Frontal cortex (tissue), 4 donors: ENCODE results near the gene LRRC32. TPM values are rescaled to one million over a fixed set of nuclear protein-coding genes. Genes with fewer than 3 reads are reported as not detected.
"Not testable (repeated sequence)": the region's sequence is repeated elsewhere in the genome, so short reads cannot be mapped to it uniquely, and the experiment has no call there.

Experiments
- DNase-seq, 2 donors: peaks; one replicate each; pipeline ENCODE4 v3.0.0; 2012; ENCODE audit warnings: low spot score in 2 of 2
- FAIRE-seq: peaks from 2 replicates; lab custom pipeline; 2012; peaks lifted over from hg19 to GRCh38; lab: Jason Lieb, UNC
- total RNA-seq: library from RNA; depleted of rRNA; stranded (reverse); fragments of >200 nt; gene quantifications from one replicate; pipeline ENCODE4 v1.2.3, GENCODE V29; 2014
- donor health status: control.
- donor health status: control.
- donor health status: control.

LRRC32 gene
- total RNA-seq, 1 donor from 2014 or later, result 0.41 TPM

DNA sequence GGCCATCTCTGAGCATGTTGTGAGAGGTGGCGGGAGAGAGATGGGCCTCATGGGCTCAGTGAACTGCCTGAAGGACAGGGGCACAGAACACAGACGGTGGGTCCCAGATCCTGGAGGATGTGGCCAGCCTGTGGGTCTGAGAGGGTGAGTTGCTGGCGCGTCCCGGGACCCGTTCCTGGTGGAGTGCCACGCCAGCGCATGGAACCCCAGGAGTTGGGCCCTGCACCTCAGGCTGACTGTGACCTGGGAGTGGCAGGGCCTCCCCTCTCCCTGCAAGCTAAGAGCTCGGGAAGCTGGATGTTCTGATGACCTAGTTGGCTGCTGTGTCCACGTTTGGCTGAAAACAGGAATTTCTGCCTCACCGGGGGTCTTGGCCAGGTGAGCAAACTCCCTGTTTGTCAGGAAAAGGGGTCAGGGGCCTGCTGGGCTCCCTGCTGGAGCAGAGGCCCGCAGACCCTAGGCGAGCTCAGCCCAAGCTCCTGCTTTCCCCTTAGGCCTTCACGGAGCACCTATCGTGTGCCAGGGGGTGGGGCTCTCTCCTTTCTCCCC lies 15.0 kb downstream of the LRRC32 start:
- FAIRE-seq (no peak), DNase-seq (no peak)

DNA sequence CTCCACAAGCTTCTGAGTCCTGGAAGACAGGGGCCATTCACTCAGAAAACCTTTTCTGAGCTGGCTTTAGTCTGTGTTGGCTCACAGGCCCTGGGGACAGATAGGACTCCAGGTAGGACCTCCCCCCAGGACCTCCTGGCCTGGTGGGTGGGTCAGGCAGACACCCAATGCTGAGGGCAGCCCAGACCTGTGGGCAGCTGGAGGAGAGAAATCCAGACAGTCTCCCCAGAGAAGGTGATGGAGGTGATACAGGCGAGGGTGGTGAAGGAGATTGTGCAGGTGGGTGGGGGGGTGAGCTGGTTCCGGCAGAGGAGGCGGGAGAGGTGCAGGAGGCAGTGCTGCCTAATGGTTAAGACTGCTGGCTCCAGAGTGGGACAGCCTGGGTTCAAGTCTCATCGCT lies 15.6 kb downstream of the LRRC32 start:
- no peak for FAIRE-seq

DNA sequence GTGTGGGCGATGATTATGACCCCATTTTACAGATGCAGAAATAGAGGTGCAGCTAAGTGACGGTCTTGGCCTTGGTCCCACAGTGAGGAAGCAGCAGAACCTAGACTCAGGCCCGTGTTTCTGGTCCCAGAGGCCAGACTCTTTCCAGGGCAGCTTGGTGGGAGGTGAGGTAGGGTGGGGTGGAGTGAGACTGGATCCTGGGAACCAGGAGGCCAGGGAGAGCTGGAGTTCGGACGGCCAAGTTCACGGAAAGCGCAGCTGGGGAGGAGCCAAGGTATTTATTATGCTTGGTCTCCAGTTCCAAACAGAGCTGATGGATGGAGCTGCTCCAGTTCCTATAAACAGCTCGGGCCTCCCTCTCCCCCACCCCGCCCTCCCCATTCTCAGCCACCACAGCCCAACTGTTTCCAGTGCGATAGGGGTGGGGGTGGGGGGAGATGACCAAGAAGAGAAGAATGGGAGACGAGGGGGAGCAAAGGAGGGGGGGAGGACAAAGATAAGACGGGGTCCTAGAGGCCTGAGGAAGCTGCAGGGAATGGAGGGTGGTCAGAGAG lies 16.2 kb downstream of the LRRC32 start:
- DNase-seq (no peak), FAIRE-seq (no peak)

More for the DNA sequence above, 15.6 kb downstream of the LRRC32 start:
- no peak for DNase-seq

DNA sequence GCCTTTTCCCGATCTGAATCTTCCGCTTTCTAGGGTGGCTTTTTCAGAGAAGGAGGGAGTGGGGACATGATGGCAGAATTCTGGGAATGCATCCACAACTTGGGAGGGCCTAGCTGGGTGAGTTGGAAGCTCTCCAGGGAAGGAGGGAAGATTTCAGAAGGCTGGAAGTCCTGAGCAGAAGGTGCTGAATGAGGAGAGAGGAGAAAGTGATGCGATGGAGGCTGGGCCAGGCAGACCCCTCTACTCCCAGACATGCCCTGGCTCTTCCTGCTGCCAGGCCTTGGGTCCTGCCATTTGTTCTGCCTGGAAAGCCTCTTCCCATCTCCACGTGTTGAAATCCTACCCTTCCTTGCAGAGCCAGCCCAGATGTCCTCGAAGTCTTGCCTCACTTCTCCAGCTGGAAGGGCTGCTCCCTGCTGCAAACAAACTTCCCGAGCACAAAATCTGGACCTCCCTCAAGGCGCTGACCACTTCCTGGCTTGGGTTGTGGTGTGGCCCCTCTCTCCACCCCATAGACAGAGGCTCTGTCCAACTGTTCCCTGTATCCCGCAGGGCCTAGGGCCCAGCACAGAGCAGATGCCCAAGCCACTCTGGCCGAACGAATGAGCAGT lies 16.8 kb downstream of the LRRC32 start:
- DNase-seq, result no peak
- FAIRE-seq, result no peak

DNA sequence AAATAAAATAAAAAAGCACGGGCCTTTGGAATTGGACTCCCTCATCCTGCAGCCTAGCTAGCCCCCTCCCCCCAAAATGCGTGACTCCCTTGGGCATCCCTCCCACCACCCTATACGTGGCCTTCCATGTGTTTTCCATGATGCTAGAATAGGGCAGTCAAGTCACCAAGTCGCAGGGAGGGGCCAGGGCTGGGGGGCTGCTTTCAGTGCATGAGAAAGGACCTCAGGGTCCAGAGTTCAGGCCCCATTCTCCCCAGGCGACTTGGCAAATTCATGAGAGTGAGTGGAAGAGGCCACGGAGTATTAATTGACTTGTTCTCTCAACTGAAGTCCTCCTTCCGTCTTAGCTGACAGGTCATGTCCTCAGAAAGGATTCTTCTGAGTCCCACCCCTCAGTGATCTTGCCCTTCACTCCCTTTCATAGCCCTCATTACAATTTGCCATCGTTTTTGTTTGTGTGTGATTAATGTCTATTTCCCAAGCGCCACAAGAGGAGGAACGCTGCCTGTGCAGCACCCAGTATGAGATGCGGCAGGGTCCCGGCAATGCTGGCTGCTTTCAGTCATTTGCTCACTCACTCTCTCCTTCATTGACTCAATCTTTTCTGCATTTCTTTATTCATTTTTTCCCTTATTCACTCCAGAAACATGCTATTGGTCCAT lies 17.4 kb downstream of the LRRC32 start:
- DNase-seq (no peak), FAIRE-seq (no peak)

DNA sequence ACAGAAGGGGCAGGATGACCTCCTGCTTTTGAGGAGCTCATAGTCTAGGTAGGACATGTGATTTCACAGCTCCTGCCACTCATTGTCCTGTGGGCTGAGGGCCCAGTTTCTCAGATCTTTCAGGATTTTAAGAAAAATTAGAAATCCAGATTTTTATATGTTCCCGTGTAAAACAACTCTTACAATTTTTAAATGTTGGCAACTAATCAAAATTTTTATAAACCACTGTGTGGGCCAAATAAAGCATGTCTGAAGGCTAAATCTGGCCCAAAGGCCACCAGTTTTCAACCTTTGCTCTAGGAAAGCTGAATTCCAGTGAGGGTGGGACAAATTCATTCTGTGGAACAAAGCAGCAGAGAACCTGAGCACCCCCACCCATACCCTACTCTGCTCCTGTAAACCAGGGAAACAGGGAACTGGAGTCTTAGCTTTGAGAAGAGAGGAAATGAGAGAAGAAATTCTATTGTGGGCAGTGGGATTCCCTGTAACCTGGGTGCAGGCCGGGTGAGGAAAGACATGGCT lies 20.6 kb downstream of the LRRC32 start:
- no peak for DNase-seq
- no peak for FAIRE-seq

DNA sequence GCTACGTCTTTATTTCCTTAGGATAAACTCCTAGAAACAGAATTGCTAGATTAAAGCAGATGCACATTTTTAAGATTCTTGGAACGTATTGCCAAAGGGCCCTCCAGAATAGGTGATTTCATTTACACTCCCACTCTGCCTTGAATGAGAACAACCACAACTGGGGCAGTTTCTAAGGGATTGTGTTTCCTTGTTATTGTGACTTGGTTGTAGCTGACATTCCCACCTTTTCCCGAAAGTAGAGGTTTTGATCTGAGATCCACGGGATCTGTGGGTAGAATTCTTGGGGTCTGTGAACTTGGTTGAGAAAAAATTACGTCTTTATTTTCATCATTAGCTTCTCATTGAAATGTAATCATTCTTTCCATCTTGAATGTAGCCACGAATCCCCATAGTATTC lies 21.5 kb downstream of the LRRC32 start:
- DNase-seq (no peak), FAIRE-seq (no peak)

DNA sequence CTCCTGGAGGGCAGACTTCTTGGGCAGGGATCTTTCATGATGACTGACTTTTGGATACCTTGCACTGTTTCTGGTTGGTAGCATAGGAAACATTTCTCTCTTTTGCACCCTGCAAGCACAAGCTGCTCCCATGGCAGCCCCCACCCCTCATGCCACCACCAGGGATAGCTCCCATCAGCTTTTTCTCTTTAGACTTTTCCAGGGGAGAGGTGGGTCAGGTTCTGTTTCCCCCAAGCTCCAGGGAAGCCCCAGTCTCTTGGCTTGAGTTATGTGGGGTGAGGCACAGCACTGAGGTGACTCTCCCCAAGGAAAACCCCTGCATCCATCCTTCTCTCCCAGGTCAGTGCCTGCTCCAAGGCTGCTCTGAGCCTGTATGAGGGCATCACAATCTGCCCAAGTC lies 22.5 kb downstream of the LRRC32 start:
- FAIRE-seq, result no peak
- no peak for DNase-seq

DNA sequence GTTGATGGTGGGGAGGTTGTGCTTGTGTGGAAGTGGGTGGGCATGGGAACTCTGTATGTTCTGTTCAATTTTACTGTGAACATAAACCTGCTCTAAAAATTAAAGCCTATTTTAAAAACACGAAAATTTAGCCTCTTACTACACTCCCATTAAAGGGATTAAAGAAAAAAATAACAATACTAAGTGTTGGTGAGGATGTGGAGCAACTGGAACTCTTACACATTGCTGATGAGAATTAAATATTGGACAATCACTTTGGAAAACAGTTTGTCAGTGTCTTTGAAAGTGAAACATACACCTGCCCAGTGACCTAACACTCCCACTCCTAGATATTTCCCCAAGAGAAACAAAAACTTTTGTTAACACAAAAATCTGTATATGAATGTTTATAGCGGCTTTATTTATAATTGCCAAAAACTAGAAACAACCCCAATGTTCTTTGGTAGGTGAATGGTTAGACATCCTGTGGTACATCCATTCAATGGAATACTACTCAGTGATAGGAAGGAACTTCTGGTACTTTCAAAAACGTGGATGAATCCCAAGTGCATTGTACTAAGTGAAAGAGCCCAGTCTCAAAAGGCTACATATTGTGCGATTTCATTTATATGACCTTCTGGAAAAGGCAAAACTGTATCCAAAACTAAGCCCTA lies 23.5 kb downstream of the LRRC32 start:
- DNase-seq (no peak), FAIRE-seq (no peak)

DNA sequence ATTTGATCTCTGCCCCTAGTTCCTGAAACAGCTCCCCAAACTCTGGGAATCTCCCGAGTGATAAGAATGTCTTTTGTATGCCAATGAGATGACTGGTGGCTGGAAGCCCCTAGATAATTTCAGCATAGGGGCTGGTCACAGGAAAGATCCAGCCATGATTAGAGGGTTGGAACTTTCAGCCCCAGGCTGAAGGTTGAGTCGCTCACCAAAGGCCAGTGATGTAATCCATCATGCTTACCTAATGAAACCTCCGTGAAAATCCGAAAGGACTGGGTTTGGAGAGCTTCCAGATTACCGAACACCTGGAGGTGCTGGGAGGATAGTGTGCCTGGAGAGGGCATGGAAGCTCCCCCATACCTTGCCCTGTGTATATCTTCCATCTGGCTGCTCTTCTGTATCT lies 26.0 kb downstream of the LRRC32 start:
- DNase-seq (no peak), FAIRE-seq (no peak)

DNA sequence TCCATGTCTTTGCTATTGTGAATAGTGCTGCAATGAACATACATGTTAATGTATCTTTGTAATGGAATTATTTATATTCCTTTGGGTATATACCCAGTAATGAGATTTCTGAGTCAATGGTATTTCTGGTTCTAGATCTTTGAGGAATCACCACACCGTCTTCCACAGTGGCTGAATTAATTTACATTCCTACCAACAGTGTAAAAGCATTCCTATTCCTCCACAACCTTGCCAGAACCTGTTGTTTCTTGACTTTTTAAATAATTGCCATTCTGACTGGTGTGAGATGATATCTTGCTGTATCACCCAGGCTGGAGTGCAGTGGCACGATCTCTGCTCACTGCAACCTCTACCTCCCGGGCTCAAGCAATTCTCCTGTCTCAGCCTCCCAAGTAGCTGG lies 26.8 kb downstream of the LRRC32 start:
- DNase-seq, FAIRE-seq: not testable (repeated sequence)

DNA sequence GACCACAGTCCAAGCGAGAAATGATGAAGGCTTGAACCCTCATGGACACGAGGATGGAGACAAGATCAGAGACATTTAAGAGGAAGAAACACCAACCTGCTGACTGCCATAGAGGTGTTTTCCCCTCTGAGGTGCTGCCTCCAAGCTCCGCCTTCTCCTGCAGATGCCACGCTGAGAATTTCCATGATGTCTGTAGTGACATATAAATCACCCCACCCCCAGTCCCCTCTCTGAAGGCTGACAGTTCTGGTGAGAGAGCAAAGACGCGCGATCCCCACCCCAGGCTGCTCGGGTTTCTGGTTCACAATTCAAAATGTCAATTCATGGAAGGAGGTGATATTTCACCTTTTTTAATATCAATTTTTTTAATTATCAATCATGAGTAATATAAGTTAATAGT lies 28.2 kb downstream of the LRRC32 start:
- FAIRE-seq (no peak), DNase-seq (no peak)

DNA sequence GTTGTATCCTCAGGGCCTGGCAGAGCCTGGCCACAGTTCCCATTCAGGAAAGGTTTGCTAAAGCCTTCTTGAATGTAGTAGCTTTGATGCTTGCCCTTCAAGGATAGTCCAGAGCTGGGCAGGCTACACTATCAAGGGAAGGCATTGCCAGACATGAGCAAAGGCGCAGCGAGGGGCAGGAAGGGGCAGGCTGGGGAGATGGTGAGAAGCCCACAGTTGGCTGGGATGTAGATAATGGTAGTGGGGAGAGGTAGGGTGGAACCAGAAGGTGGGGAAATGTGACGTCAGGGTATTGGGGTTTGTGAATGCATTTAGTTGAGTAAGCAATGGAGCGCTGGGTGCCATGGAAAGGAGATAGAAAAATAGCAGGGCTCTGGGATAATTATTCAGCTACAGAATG lies 28.6 kb downstream of the LRRC32 start:
- no peak for FAIRE-seq
- no peak for DNase-seq

DNA sequence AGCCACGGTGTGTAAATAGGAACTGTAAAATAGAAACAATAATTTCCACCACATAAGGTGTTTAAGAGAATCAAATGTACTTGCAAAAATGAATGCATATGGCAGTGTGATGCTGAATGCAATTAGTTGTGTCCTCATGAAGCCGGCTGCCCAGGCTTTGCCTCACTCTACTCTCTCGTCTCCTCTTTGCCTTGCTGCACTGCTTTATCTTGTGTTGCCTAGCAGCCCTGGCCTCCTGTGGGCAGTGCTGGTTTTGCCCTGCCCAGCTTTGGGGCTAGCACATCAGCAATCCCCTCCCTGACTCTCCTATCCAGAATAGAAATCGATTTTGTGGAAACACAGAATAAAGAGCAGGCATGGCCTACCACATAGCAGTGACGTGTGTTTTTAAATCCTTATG lies 30.0 kb downstream of the LRRC32 start:
- no peak for FAIRE-seq
- DNase-seq, result no peak

DNA sequence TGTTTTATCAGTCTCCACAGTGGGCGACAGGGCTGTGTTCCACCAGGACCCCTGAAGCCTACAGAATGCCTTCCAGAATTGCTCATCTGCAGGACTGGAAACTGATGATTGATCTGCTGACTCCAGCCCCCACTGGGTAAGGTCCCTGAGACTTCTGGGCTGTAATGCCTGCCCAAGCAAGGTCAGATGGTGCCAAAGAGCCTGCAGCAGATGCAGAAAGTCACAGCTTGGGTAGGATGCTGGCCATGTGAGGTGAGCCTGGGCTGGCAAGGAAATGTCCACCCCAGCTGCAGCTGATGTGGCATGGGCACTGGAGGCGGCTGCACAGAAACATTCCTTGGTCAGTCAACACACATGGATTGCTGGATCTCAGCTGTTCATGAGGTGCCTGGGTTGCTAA lies 30.9 kb downstream of the LRRC32 start:
- DNase-seq (no peak), FAIRE-seq (no peak)

DNA sequence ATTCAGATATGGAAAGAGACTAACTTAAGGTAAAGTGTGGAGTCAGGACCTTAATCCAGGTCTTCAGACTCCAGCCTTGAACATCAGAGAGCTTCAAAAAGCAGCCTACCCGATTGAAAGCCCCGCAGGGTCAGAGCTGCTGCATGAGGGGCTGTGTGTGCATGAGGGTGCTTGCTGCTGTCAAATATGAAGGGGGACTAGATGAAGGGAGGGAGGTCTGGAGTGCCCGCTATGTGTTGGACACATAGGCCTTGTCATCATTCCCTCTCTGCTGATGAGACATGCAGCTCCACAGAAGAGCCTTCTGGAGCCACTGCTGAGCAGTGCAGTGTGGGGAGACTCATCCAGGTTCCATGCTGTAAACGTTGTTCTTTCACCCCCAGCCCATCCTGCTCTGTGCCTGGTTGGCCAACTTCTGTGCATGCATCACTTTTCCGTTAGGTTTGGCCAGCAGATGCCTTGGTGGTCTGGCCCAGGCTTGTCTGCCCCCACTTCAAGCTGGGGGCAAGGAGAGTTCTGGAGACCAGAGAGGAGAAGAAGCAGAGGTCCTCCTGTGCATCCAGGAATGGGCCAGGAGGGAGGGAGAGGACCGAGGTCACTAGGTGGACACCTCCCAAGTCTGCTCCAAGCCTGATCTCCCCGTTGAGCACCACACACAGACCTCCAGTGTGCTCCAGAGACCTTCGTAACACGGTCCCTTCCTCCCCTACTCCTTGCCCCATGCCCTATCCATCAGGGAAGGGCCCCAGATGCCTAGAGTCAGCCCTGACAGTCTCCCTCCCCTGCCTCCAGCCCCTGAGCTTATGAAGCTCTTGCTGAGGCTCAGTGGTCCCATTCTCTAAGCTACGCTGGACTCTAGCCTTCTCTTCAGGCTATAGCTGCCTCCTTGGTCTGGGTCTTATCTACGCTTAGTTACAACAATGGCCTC lies 32.0 kb downstream of the LRRC32 start:
- no peak for FAIRE-seq
- no peak for DNase-seq

DNA sequence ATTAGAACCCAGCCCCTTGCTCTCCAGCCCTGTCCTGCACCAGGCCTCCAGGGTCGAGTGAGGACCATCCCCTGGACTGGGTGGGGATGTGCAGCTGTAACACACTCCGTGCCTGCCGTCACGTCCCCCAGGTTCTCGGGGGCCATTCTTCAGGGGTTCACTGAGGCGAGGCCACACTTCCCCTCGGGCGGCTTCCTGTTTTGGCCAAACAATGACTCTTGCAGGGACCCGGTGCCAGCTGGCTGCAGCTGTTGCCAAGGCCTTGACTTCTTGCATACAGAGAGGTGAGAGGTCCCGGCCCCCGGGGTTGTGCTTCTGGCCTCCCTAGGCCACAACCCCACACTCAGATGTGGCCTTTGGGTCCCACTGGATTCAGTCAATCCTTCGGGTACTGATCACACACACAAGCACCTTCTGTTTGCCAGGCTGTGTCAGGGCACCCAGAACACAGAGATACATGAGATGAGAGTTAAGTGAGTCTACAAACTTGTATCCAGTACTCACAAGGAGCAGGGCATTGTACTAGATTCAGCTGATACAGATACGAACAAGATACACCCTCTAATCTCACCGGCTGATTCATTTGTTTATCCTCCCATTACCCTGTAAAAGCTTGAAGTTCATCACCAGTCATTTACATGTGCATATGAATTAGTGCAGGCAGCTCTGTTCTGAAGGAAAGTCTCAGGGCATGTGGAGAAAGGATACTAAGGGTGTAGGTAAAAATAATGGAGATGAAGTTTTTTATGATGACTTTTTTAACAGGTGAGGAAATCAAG lies 32.9 kb downstream of the LRRC32 start:
- FAIRE-seq, result no peak

DNA sequence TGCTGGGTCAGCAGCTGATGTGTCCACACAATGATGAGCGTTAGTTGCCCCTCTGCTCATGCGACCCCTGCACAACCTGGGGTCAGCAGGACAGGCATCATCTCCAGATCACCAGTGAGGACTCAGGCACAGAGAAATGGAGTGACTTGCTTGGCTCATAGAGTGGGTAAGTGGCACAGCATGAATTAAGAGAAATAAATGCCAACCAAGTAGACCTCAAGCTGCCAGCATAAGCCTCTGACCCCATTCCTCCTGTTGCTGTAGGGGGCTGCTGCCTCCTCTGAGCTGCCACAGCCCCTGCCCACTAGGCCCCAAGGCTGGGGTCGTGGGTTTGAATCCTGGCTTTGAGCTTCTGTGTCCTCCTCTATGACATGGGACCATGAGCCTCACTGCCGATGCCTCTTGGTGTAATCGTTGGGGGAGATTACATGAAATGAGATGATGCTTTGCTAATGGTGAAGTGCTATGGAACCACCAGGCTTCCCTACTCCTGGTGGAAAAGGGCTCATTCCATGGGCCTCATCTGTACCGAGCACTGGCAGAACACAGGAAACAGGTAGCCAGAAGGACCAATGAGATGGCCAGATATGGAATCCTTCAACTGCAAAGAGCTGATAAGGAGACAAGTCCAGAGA lies 33.6 kb downstream of the LRRC32 start:
- DNase-seq (no peak), FAIRE-seq (no peak)

More for the DNA sequence above, 32.9 kb downstream of the LRRC32 start:
- DNase-seq, result no peak
